ENCODE results near the gene EBLN2. TPM values are rescaled to one million over a fixed set of nuclear protein-coding genes. Genes with fewer than 3 reads are reported as not detected.

Gene EBLN2
- polyA plus RNA-seq, 1 experiment, result 3.2 TPM

GRCh38 chr3:73046195-73046594, 15.3 kb upstream of the EBLN2 start:
- no peak for TF ChIP-seq CTCF (IDR thresholded peaks at IDR 0.05; ENCODE audit: low read depth, low read length)
- Histone ChIP-seq H3K27me3 (ENCODE audit: control insufficient read depth, insufficient read depth, low read length) (no peaks in the 10 kb centered on the region), H3K9me3 (ENCODE audit: control insufficient read depth, insufficient read depth, low read length) (no peaks in the 10 kb centered on the region), H3K27ac (ENCODE audit: low read depth, low read length) (no peak overlapping the region), H3K4me3 (ENCODE audit: low read depth, low read length) (no peak overlapping the region)
- POLR2A ChIA-PET, result no interaction called here
- CTCF ChIA-PET, result interaction anchor here (0.6 to 1.9 kb wide), 3 partner anchors 9 to 195 kb away, joined by 3 to 8 read pairs (median 5); no protein-coding TSS in a partner anchor
- DNase-seq (ENCODE audit: low read depth, low spot score), result no peak

- no peaks in the 10 kb centered on the region for H3K27me3 ChIP-seq (ENCODE audit: control insufficient read depth, insufficient read depth, low read length)
- ChIA-PET CTCF (no interaction called here), POLR2A (interaction anchor here (0.6 kb wide), 1 partner anchor 27 kb away, joined by 7 read pairs; no protein-coding TSS in a partner anchor)
- no peaks in the 10 kb centered on the region for H3K9me3 ChIP-seq (ENCODE audit: control insufficient read depth, insufficient read depth, low read length)
- no peak overlapping the region for H3K4me3 ChIP-seq (ENCODE audit: low read depth, low read length)
- DNase-seq (ENCODE audit: low read depth, low spot score), result no peak
- H3K27ac ChIP-seq (ENCODE audit: low read depth, low read length), result no peak overlapping the region
- no peak for TF ChIP-seq CTCF (IDR thresholded peaks at IDR 0.05; ENCODE audit: low read depth, low read length)
Measured at GRCh38 chr3:73049319-73049718, 12.1 kb upstream of the EBLN2 start.

GRCh38 chr3:73052857-73053256, 8.6 kb upstream of the EBLN2 start:
- CTCF ChIA-PET, result interaction anchor here (0.5 kb wide), 1 partner anchor 747 kb away, joined by 4 read pairs; no protein-coding TSS in a partner anchor
- no peak for DNase-seq (ENCODE audit: low read depth, low spot score)

GRCh38 chr3:73055583-73055982, 5.9 kb upstream of the EBLN2 start:
- POLR2A ChIA-PET, result interaction anchor here (1.1 kb wide), 1 partner anchor 15 kb away, joined by 3 read pairs; no protein-coding TSS in a partner anchor
- no peak for DNase-seq (ENCODE audit: low read depth, low spot score)
- Histone ChIP-seq H3K27me3 (ENCODE audit: control insufficient read depth, insufficient read depth, low read length) (no peaks in the 10 kb centered on the region), H3K9me3 (ENCODE audit: control insufficient read depth, insufficient read depth, low read length) (no peaks in the 10 kb centered on the region), H3K27ac (ENCODE audit: low read depth, low read length) (no peak overlapping the region), H3K4me3 (ENCODE audit: low read depth, low read length) (no peak overlapping the region)
- CTCF ChIA-PET, result interaction anchor here (0.6 to 5.1 kb wide), 11 partner anchors 10 to 205 kb away, joined by 3 to 80 read pairs (median 6); no protein-coding TSS in a partner anchor
- no peak for TF ChIP-seq CTCF (IDR thresholded peaks at IDR 0.05; ENCODE audit: low read depth, low read length)

More at GRCh38 chr3:73052857-73053256, 8.6 kb upstream of the EBLN2 start:
- H3K27me3 ChIP-seq (ENCODE audit: control insufficient read depth, insufficient read depth, low read length), result no peaks in the 10 kb centered on the region
- POLR2A ChIA-PET, result no interaction called here
- no peak overlapping the region for H3K27ac ChIP-seq (ENCODE audit: low read depth, low read length)
- H3K4me3 ChIP-seq (ENCODE audit: low read depth, low read length), result no peak overlapping the region
- H3K9me3 ChIP-seq (ENCODE audit: control insufficient read depth, insufficient read depth, low read length), result no peaks in the 10 kb centered on the region
- no peak for TF ChIP-seq CTCF (IDR thresholded peaks at IDR 0.05; ENCODE audit: low read depth, low read length)

- no peak overlapping the region for H3K4me3 ChIP-seq (ENCODE audit: low read depth, low read length)
- H3K27me3 ChIP-seq (ENCODE audit: control insufficient read depth, insufficient read depth, low read length), result no peaks in the 10 kb centered on the region
- H3K27ac ChIP-seq (ENCODE audit: low read depth, low read length), result no peak overlapping the region
- no peak for DNase-seq (ENCODE audit: low read depth, low spot score)
- no peaks in the 10 kb centered on the region for H3K9me3 ChIP-seq (ENCODE audit: control insufficient read depth, insufficient read depth, low read length)
- ChIA-PET CTCF (interaction anchor here (0.6 to 5.1 kb wide), 28 partner anchors 9 to 237 kb away, joined by 3 to 80 read pairs (median 4); partner anchors contain the start of genes PPP4R2 and SHQ1), POLR2A (interaction anchor here (0.6 to 1.1 kb wide), 2 partner anchors 15 to 25 kb away, joined by 3 to 9 read pairs; no protein-coding TSS in a partner anchor)
- TF ChIP-seq CTCF (IDR thresholded peaks at IDR 0.05; ENCODE audit: low read depth, low read length), result peak; percentile 52
Measured at GRCh38 chr3:73056014-73056844, 5.2 kb upstream of the EBLN2 start.
